IMR-90 (cell line): Measurements from ENCODE around the gene ARHGEF9. TPM values are rescaled to one million over a fixed set of nuclear protein-coding genes. Genes with fewer than 3 reads are reported as not detected.

ENCODE experiments used
- ATAC-seq: fragments of 200-7000 bp; cut with Tn5 transposase; 2 replicates; pipeline ENCODE4 v1.9.1; 2020; ENCODE audit warnings: low read depth, mild to moderate bottlenecking, moderate library complexity
- BruUV-seq: library from RNA; stranded (reverse); fragments of 400-500 nt; replicated peaks from 2 replicates; lab custom pipeline; 2021; lab: Mats Ljungman, UMichigan
- CTCF ChIA-PET: fragments of 300-600 bp; formaldehyde crosslinking; extraction: SDS; loops from one replicate; lab custom pipeline; 2021; ENCODE audit warnings: antibody characterized with exemption; lab: Yijun Ruan, JAX
- POLR2A ChIA-PET: fragments of 300-600 bp; sonication (Branson Sonifier 250); formaldehyde crosslinking; loops from one replicate; lab custom pipeline; 2022; ENCODE audit warnings: antibody characterized with exemption; ENCODE audit not compliant: unreplicated experiment; lab: Charles Lee
- DNase-seq: peaks from one replicate; pipeline ENCODE4 v3.0.0; 2013
- H2AFZ ChIP-seq: replicated peaks from 2 replicates; pipeline ENCODE3; 2013; ENCODE audit warnings: low read length, mild to moderate bottlenecking; ENCODE audit not compliant: poor library complexity
- H2AK5ac ChIP-seq: 2 replicates; pipeline ENCODE4 v1.6.1; 2013; ENCODE audit warnings: low read depth, low read length, inconsistent platforms
- H2AK9ac ChIP-seq: replicated peaks from 2 replicates; pipeline ENCODE3; 2013; ENCODE audit warnings: mild to moderate bottlenecking, low read depth, low read length, moderate library complexity; ENCODE audit not compliant: poor library complexity
- H2BK120ac ChIP-seq: 2 replicates; pipeline ENCODE4 v1.6.1; 2013; ENCODE audit warnings: low read depth, low read length, inconsistent platforms
- H2BK15ac ChIP-seq: 3 replicates; pipeline ENCODE4 v1.6.1; 2013; ENCODE audit warnings: low read depth, low read length, inconsistent platforms
- H2BK20ac ChIP-seq: 2 replicates; pipeline ENCODE4 v1.6.1; 2013; ENCODE audit warnings: low read depth, mild to moderate bottlenecking, inconsistent platforms, low read length, moderate library complexity
- H2BK5ac ChIP-seq: 2 replicates; pipeline ENCODE4 v1.6.1; 2013; ENCODE audit warnings: mild to moderate bottlenecking, low read depth, low read length, inconsistent platforms; ENCODE audit not compliant: poor library complexity, severe bottlenecking
- H3K14ac ChIP-seq: replicated peaks from 2 replicates; pipeline ENCODE4 v1.6.1; 2013; ENCODE audit warnings: low read depth, low read length, inconsistent platforms
- H3K18ac ChIP-seq: 2 replicates; pipeline ENCODE4 v1.6.1; 2013; ENCODE audit warnings: low read depth, low read length, control low read depth
- H3K23ac ChIP-seq: 2 replicates; pipeline ENCODE4 v1.6.1; 2013; ENCODE audit warnings: low read depth, low read length, inconsistent platforms
- H3K27ac ChIP-seq: 2 replicates; pipeline ENCODE4 v1.5.1; 2013; ENCODE audit warnings: mild to moderate bottlenecking, control low read depth, low read length; ENCODE audit not compliant: insufficient read depth
- H3K27me3 ChIP-seq: 2 replicates; pipeline ENCODE4 v1.6.1; 2013; ENCODE audit warnings: low read length; ENCODE audit not compliant: control insufficient read depth, insufficient read depth
- H3K36me3 ChIP-seq: 2 replicates; pipeline ENCODE4 v1.6.1; 2013; ENCODE audit warnings: low read length, mixed read lengths; ENCODE audit not compliant: control insufficient read depth, insufficient read depth
- H3K4ac ChIP-seq: 2 replicates; pipeline ENCODE4 v1.6.1; 2013; ENCODE audit warnings: low read depth, low read length, inconsistent platforms
- H3K4me1 ChIP-seq: 2 replicates; pipeline ENCODE4 v1.6.1; 2013; ENCODE audit warnings: low read length, mixed read lengths; ENCODE audit not compliant: control insufficient read depth, insufficient read depth
- H3K4me2 ChIP-seq: 2 replicates; pipeline ENCODE4 v1.6.1; 2013; ENCODE audit warnings: low read depth, mild to moderate bottlenecking, control low read depth, low read length, moderate library complexity
- H3K4me3 ChIP-seq: 2 replicates; pipeline ENCODE4 v1.5.1; 2013; ENCODE audit warnings: low read depth, mild to moderate bottlenecking, control low read depth, low read length, moderate library complexity; ENCODE audit not compliant: insufficient read depth
- H3K56ac ChIP-seq: 2 replicates; pipeline ENCODE4 v1.6.1; 2013; ENCODE audit warnings: low read length, inconsistent platforms; ENCODE audit not compliant: insufficient read depth; ENCODE audit errors: extremely low read depth
- H3K79me1 ChIP-seq, 2 experiments: 2 replicates each; pipeline ENCODE4 v1.6.1; 2013; ENCODE audit warnings: low read length in 2 of 2, inconsistent platforms in 1 of 2, low read depth in 1 of 2
- H3K9ac ChIP-seq: 2 replicates; pipeline ENCODE4 v1.6.1; 2013; ENCODE audit warnings: low read depth, low read length, control low read depth
- H3K9me1 ChIP-seq: 2 replicates; pipeline ENCODE4 v1.6.1; 2013; ENCODE audit warnings: low read length, inconsistent platforms; ENCODE audit not compliant: insufficient read depth
- H3K9me3 ChIP-seq: 2 replicates; pipeline ENCODE4 v1.6.1; 2013; ENCODE audit warnings: low read length; ENCODE audit not compliant: control insufficient read depth, insufficient read depth
- H4K20me1 ChIP-seq: 2 replicates; pipeline ENCODE4 v1.6.1; 2013; ENCODE audit warnings: low read length, inconsistent platforms; ENCODE audit not compliant: insufficient read depth
- H4K5ac ChIP-seq: 2 replicates; pipeline ENCODE4 v1.6.1; 2013; ENCODE audit warnings: mild to moderate bottlenecking, low read depth, low read length, control low read depth
- H4K8ac ChIP-seq, 2 experiments: 2 replicates each; pipeline ENCODE4 v1.6.1; 2013; ENCODE audit warnings: low read depth in 2 of 2, low read length in 2 of 2, control low read depth in 1 of 2, inconsistent platforms in 1 of 2
- H4K91ac ChIP-seq: 2 replicates; pipeline ENCODE4 v1.6.1; 2013; ENCODE audit warnings: low read depth, low read length, inconsistent platforms; ENCODE audit not compliant: insufficient read depth
- BHLHE40 ChIP-seq: fragments of 150-350 bp; IDR thresholded peaks from 2 replicates; pipeline ENCODE4 v1.6.1; 2016; ENCODE audit warnings: mild to moderate bottlenecking, low read depth, low read length
- CEBPB ChIP-seq: IDR thresholded peaks from 2 replicates; pipeline ENCODE4 v1.6.1; 2012; ENCODE audit warnings: low read depth, low read length, improper control_type of control experiment
- CHD1 ChIP-seq: IDR thresholded peaks from 2 replicates; pipeline ENCODE4 v1.6.1; 2012; ENCODE audit warnings: low read depth, low read length, improper control_type of control experiment
- CTCF ChIP-seq: conservative IDR thresholded peaks from 2 replicates; pipeline ENCODE4 v1.5.1; 2012; ENCODE audit warnings: mild to moderate bottlenecking, low read depth, low read length, improper control_type of control experiment
- ELK1 ChIP-seq: fragments of 150-350 bp; IDR thresholded peaks from 2 replicates; pipeline ENCODE4 v1.6.1; 2016; ENCODE audit warnings: low read depth, mild to moderate bottlenecking, low read length, moderate library complexity, borderline replicate concordance
- FOS ChIP-seq: fragments of 150-350 bp; IDR thresholded peaks from 2 replicates; pipeline ENCODE4 v1.6.1; 2016; ENCODE audit warnings: low read depth, low read length
- MAZ ChIP-seq: IDR thresholded peaks from 2 replicates; pipeline ENCODE4 v1.6.1; 2012; ENCODE audit warnings: low read depth, mild to moderate bottlenecking, low read length, improper control_type of control experiment, moderate library complexity, borderline replicate concordance
- MXI1 ChIP-seq: IDR thresholded peaks from 2 replicates; pipeline ENCODE4 v1.6.1; 2012; ENCODE audit warnings: low read depth, mild to moderate bottlenecking, low read length, moderate library complexity, borderline replicate concordance
- NFE2L2 ChIP-seq: fragments of 150-350 bp; IDR thresholded peaks from 2 replicates; pipeline ENCODE4 v1.6.1; 2016; ENCODE audit warnings: low read depth, mild to moderate bottlenecking, low read length
- POLR2A ChIP-seq: IDR thresholded peaks from 2 replicates; pipeline ENCODE4 v1.6.1; 2012; ENCODE audit warnings: mild to moderate bottlenecking, low read depth, low read length
- RAD21 ChIP-seq: IDR thresholded peaks from 2 replicates; pipeline ENCODE4 v1.6.1; 2012; ENCODE audit warnings: low read length, improper control_type of control experiment
- RCOR1 ChIP-seq: IDR thresholded peaks from 2 replicates; pipeline ENCODE4 v1.6.1; 2012; ENCODE audit warnings: mild to moderate bottlenecking, low read length, improper control_type of control experiment; ENCODE audit not compliant: insufficient replicate concordance
- RFX5 ChIP-seq: IDR thresholded peaks from 2 replicates; pipeline ENCODE4 v1.8.0; 2012; ENCODE audit warnings: low read depth, mild to moderate bottlenecking, low read length, moderate library complexity
- USF2 ChIP-seq: fragments of 150-350 bp; IDR thresholded peaks from 2 replicates; pipeline ENCODE4 v1.6.1; 2017; ENCODE audit warnings: mild to moderate bottlenecking, antibody characterized with exemption, low read length, low read depth
- WGBS, 2 experiments: methylation state at CpG; one replicate each; pipeline versions ENCODE4 v1.1.5 to v1.1.7; 2013; ENCODE audit warnings: missing lambda C conversion rate in 2 of 2; ENCODE audit not compliant: insufficient read length in 1 of 2; ENCODE audit errors: extremely low coverage in 2 of 2; 5-methylcytosine and 5-hydroxymethylcytosine counted together
- dilution Hi-C: fragments of 300-500 bp; cut with HindIII; formaldehyde crosslinking; loops from one replicate; pipeline ENCODE4 v1.14.3; 2018; ENCODE audit warnings: low sequenced_read_pairs; ENCODE audit not compliant: unreplicated experiment
- in situ Hi-C: fragments of 300-500 bp; cut with MboI; formaldehyde crosslinking; loops from 3 replicates; pipeline ENCODE4 v1.14.3; 2019; ENCODE audit warnings: low sequenced_read_pairs, inconsistent platforms, mixed read lengths
- intact Hi-C: fragments of 100-400 bp; cut with micrococcal nuclease; formaldehyde crosslinking; loops from 2 replicates; pipeline ENCODE4 v1.10.0; 2022
- polyA plus RNA-seq, 3 experiments: library from polyadenylated mRNA; depleted of rRNA; stranded (reverse); fragments of >200 nt; gene quantifications; 2 replicates each; pipeline ENCODE4 v1.2.3, GENCODE V29; 2012; ENCODE audit warnings: low replicate concordance in 1 of 3
- total RNA-seq: library from RNA; depleted of rRNA; stranded (reverse); fragments of >200 nt; gene quantifications from 2 replicates; pipeline ENCODE4 v1.2.3, GENCODE V29; 2012

Gene ARHGEF9
- total and polyA plus RNA-seq, 2 of the 4 experiments (the other 2 are of a cell fraction): 7.1 to 11.8 TPM

- Histone ChIP-seq H2BK120ac (peak overlapping the region; percentile 46; the same call in 1 of the 2 replicates), H3K4me1 (no peaks in the 10 kb centered on the region), H3K4me2 (peak overlapping the region; percentile 93), H3K4ac (peak overlapping the region; percentile 72), H4K5ac (peak overlapping the region; percentile 87), H3K9ac (peak overlapping the region; percentile 96), H3K14ac (0 out of 2 replicates have a peak overlapping the region, but pooled peaks have one; percentile 77), H2AK9ac (peak overlapping the region; percentile 91), H3K18ac (peak overlapping the region; percentile 75), H2BK15ac (peak overlapping the region; percentile 43; the same call in 1 of the 3 replicates), H3K9me3 (no peaks in the 10 kb centered on the region), H2AFZ (peak overlapping the region; percentile 95), H2BK5ac (peak overlapping the region; percentile 84), H3K9me1 (no peaks in the 10 kb centered on the region), H3K23ac (peak overlapping the region; percentile 94; the same call in 1 of the 2 replicates), H3K79me1 (peaks cover 0 to 8% of the 10 kb centered on the region in 2 experiments; a peak in 1 of 4 replicates), H4K8ac (peak overlapping the region; percentile 74 to 83), H2BK20ac (no peak overlapping the region), H3K27ac (peak overlapping the region; percentile 96), H4K91ac (peak overlapping the region; percentile 73), H3K27me3 (peaks cover 2% of the 10 kb centered on the region), H3K36me3 (no peaks in the 10 kb centered on the region), H4K20me1 (no peaks in the 10 kb centered on the region), H3K4me3 (peak overlapping the region; percentile 94), H3K56ac (peak overlapping the region; percentile 92), H2AK5ac (no peak overlapping the region)
- intact Hi-C loops: no loop called here
- ChIA-PET CTCF (no interaction called here), POLR2A (interaction anchor here (0.5 kb wide), 1 partner anchor 67 kb away, joined by 4 read pairs; no protein-coding TSS in a partner anchor)
- ATAC-seq: peak; percentile 95
- dilution Hi-C loops: no loop called here
- in situ Hi-C loops: loop anchor here (10.0 kb wide), 1 partner anchor 450 kb away; the partner anchor contains the start of gene AMER1
- 34 to 88% methylated on average over 1 to 8 of the region's 44 CpGs for WGBS, 2 experiments
- no TSS peak for BruUV-seq
- peak; percentile 93 for DNase-seq
- TF ChIP-seq CEBPB (no peak), CTCF (no peak), RAD21 (no peak), BHLHE40 (peak; percentile 77), FOS (0 out of 2 replicates have a peak, but pooled peaks have one; percentile 11), NFE2L2 (no peak), CHD1 (no peak), ELK1 (no peak), USF2 (peak; percentile 78), RCOR1 (no peak), RFX5 (no peak), MAZ (peak; percentile 67; the same call in 1 of the 2 replicates), MXI1 (no peak), POLR2A (peak; percentile 66)
Measured at GRCh38 chrX:63754860-63755579, 30.0 kb downstream of the ARHGEF9 start.
